ENCODE results near the gene UBXN1.

DNA sequence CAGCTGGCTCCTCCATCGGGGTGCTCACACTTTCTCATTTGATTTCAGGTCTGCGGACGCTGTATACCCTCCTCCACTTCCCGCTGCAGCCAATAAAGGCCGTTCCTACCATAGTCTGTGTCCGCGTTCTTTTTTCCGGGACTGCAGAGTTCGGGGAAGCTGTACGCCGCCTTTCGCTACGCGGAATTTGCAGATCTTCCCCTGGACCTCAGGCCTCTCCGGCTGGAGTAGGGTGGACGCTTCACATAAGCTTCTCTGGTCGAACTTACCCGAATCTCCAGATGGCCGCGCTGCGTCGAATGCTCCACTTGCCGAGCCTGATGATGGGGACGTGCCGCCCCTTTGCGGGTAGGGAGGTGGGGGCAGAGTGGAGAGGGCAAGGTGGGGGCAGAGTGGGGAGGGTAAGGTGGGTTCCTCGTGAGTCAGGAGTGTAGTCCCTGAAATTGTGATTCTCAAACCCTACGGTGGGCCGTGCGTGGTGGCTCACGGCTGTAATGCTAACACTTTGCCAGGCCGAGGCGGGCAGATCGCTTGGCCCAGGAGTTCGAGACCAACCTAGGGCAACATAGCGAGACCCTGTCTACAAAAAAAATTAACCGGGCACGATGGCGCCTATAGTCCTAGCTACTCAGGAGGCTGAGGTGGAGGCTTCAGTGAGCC lies 13.1 kb downstream of the UBXN1 start:
- TF ChIP-seq POLR2A (IDR thresholded peaks at IDR 0.05), result no peak
- TF ChIP-seq CTCF (IDR thresholded peaks at IDR 0.05), result no peak
